GM06990 (cell line): ENCODE measurements around the gene IL18RAP.

Experiments
- DNase-seq: peaks from one replicate; pipeline ENCODE4 v3.0.0-alpha.2; 2011; ENCODE audit not compliant: insufficient read length; ENCODE audit errors: extremely low read depth
- H3K27me3 ChIP-seq: replicated peaks from 2 replicates; pipeline ENCODE4 v1.6.0; 2011; ENCODE audit warnings: low read length; ENCODE audit not compliant: control insufficient read depth, insufficient read depth
- H3K36me3 ChIP-seq: 2 replicates; pipeline ENCODE4 v1.5.1; 2011; ENCODE audit warnings: low read length; ENCODE audit not compliant: control insufficient read depth, insufficient read depth
- H3K4me3 ChIP-seq: replicated peaks from 2 replicates; pipeline ENCODE4 v1.5.1; 2011; ENCODE audit warnings: low read depth, mild to moderate bottlenecking, control low read depth, low read length
- CTCF ChIP-seq: IDR thresholded peaks from 2 replicates; pipeline ENCODE4 v1.5.1; 2011; ENCODE audit warnings: low read length, control low read depth, mild to moderate bottlenecking, inconsistent platforms; ENCODE audit not compliant: insufficient read depth, poor library complexity, severe bottlenecking

The IL18RAP gene

GRCh38 chr2:102485147-102485785 is 62.3 kb downstream of the IL18RAP start:
- TF ChIP-seq CTCF = no peak
- no peaks in the 10 kb centered on the region for H3K36me3 ChIP-seq
- no peaks in the 10 kb centered on the region; the same call in none of the 2 replicates for H3K27me3 ChIP-seq
- no peak overlapping the region for H3K4me3 ChIP-seq
- no peak for DNase-seq

GRCh38 chr2:102486941-102487702 is 64.2 kb downstream of the IL18RAP start:
- no peak for TF ChIP-seq CTCF
- DNase-seq = no peak
- H3K4me3 ChIP-seq = no peak overlapping the region

GRCh38 chr2:102487761-102488462 is 65.0 kb downstream of the IL18RAP start:
- no peaks in the 10 kb centered on the region for H3K36me3 ChIP-seq
- no peak overlapping the region for H3K4me3 ChIP-seq
- H3K27me3 ChIP-seq = no peaks in the 10 kb centered on the region; the same call in none of the 2 replicates
- DNase-seq = no peak
- no peak for TF ChIP-seq CTCF

More at GRCh38 chr2:102486941-102487702, 64.2 kb downstream of the IL18RAP start:
- Histone ChIP-seq H3K36me3 (no peaks in the 10 kb centered on the region), H3K27me3 (no peaks in the 10 kb centered on the region; the same call in none of the 2 replicates)

- no peak overlapping the region for H3K4me3 ChIP-seq
- H3K36me3 ChIP-seq = no peaks in the 10 kb centered on the region
- no peak for TF ChIP-seq CTCF
- no peaks in the 10 kb centered on the region; the same call in none of the 2 replicates for H3K27me3 ChIP-seq
- no peak for DNase-seq
Measured at GRCh38 chr2:102489646-102490045, 66.7 kb downstream of the IL18RAP start.

GRCh38 chr2:102492006-102492405 is 69.0 kb downstream of the IL18RAP start:
- TF ChIP-seq CTCF = no peak
- Histone ChIP-seq H3K27me3 (no peaks in the 10 kb centered on the region; the same call in 1 of the 2 replicates), H3K4me3 (no peak overlapping the region), H3K36me3 (no peaks in the 10 kb centered on the region)
- DNase-seq = no peak
